ENCODE data around the gene PLBD2.
A peak's percentile ranks its signal among the peaks of the same experiment; 100 is the strongest.

The PLBD2 gene

GRCh38 chr12:113413488-113413939 lies 55.1 kb downstream of the PLBD2 start:
- no peak overlapping the region for H3K4me3 ChIP-seq (ENCODE audit: low read depth, low read length)
- TF ChIP-seq CTCF (IDR thresholded peaks at IDR 0.05; ENCODE audit: low read depth, low read length), result no peak

- no peak overlapping the region for H3K4me3 ChIP-seq (ENCODE audit: low read depth, low read length)
- no peak for TF ChIP-seq CTCF (IDR thresholded peaks at IDR 0.05; ENCODE audit: low read depth, low read length)
Observed at GRCh38 chr12:113414519-113415038, 56.2 kb downstream of the PLBD2 start.

- TF ChIP-seq CTCF (IDR thresholded peaks at IDR 0.05; ENCODE audit: low read depth, low read length), result no peak
Observed at GRCh38 chr12:113416091-113416754, 57.8 kb downstream of the PLBD2 start.

GRCh38 chr12:113418213-113418879 lies 60.0 kb downstream of the PLBD2 start:
- no peak overlapping the region for H3K4me3 ChIP-seq (ENCODE audit: low read depth, low read length)
- no peak for TF ChIP-seq CTCF (IDR thresholded peaks at IDR 0.05; ENCODE audit: low read depth, low read length)

More at GRCh38 chr12:113416091-113416754, 57.8 kb downstream of the PLBD2 start:
- no peak overlapping the region for H3K4me3 ChIP-seq (ENCODE audit: low read depth, low read length)

- TF ChIP-seq CTCF (IDR thresholded peaks at IDR 0.05; ENCODE audit: low read depth, low read length), result no peak
- no peak overlapping the region for H3K4me3 ChIP-seq (ENCODE audit: low read depth, low read length)
Observed at GRCh38 chr12:113420996-113421595, 62.7 kb downstream of the PLBD2 start.

- H3K4me3 ChIP-seq (ENCODE audit: low read depth, low read length), result peak within 1 kb of the TSS; percentile 78
- no peak for TF ChIP-seq CTCF (IDR thresholded peaks at IDR 0.05; ENCODE audit: low read depth, low read length)
Observed at GRCh38 chr12:113422030-113422885, 63.9 kb downstream of the PLBD2 start, which contains the start of gene SDSL. TSS of gene SDSL (plus strand) at chr12:113422380. CDS start at chr12:113427983, 5,603 bp downstream.
